ENCODE data around the gene HBD. TPM values are rescaled to one million over a fixed set of nuclear protein-coding genes. Genes with fewer than 3 reads are reported as not detected.

The HBD gene
- total RNA-seq, 4 donors from 2014 or later: 5.4 TPM; not detected in 3

- no peaks in the 10 kb centered on the region for H3K4me1 ChIP-seq
- 73 to 85% methylated on average over 6 of the region's 6 CpGs for WGBS, 2 donors
- DNase-seq (ENCODE audit: low spot score in 2 of 2): no peak
- H3K27me3 ChIP-seq: no peaks in the 10 kb centered on the region
- H3K4me3 ChIP-seq: no peak overlapping the region
- H3K27ac ChIP-seq: no peak overlapping the region
- TF ChIP-seq EP300 (IDR thresholded peaks at IDR 0.05) (no peak), POLR2A (IDR thresholded peaks at IDR 0.05) (no peak), CTCF (IDR thresholded peaks at IDR 0.05) (no peak)
- H3K9me3 ChIP-seq: no peaks in the 10 kb centered on the region
- no peaks in the 10 kb centered on the region for H3K36me3 ChIP-seq
Measured at GRCh38 chr11:5224538-5225479, 9.5 kb downstream of the HBD start.

- 57 to 63% methylated on average over 1 of the region's 1 CpG for WGBS, 2 donors
Measured at GRCh38 chr11:5223686-5224085, 10.6 kb downstream of the HBD start.

GRCh38 chr11:5223146-5223545, 11.1 kb downstream of the HBD start:
- H3K4me3 ChIP-seq: no peak overlapping the region

More at GRCh38 chr11:5223686-5224085, 10.6 kb downstream of the HBD start:
- H3K27me3 ChIP-seq: no peaks in the 10 kb centered on the region
- no peak overlapping the region for H3K4me3 ChIP-seq
- no peak overlapping the region for H3K27ac ChIP-seq
- TF ChIP-seq CTCF (IDR thresholded peaks at IDR 0.05) (no peak), EP300 (IDR thresholded peaks at IDR 0.05) (no peak), POLR2A (IDR thresholded peaks at IDR 0.05) (no peak)
- H3K9me3 ChIP-seq: no peaks in the 10 kb centered on the region
- H3K4me1 ChIP-seq: no peaks in the 10 kb centered on the region
- DNase-seq (ENCODE audit: low spot score in 2 of 2): no peak
- H3K36me3 ChIP-seq: no peaks in the 10 kb centered on the region

GRCh38 chr11:5210376-5210885, 23.9 kb downstream of the HBD start:
- H3K4me1 ChIP-seq: no peaks in the 10 kb centered on the region
- H3K4me3 ChIP-seq: no peak overlapping the region
- TF ChIP-seq POLR2A (IDR thresholded peaks at IDR 0.05) (no peak), CTCF (IDR thresholded peaks at IDR 0.05) (no peak), EP300 (IDR thresholded peaks at IDR 0.05) (no peak)
- H3K36me3 ChIP-seq: no peaks in the 10 kb centered on the region
- H3K27me3 ChIP-seq: no peaks in the 10 kb centered on the region
- DNase-seq (ENCODE audit: low spot score in 2 of 2): no peak
- WGBS, 2 donors: 66 to 69% methylated on average over 7 of the region's 7 CpGs
- no peak overlapping the region for H3K27ac ChIP-seq
- H3K9me3 ChIP-seq: no peaks in the 10 kb centered on the region

More at GRCh38 chr11:5223146-5223545, 11.1 kb downstream of the HBD start:
- no peak for DNase-seq (ENCODE audit: low spot score in 2 of 2)
- H3K36me3 ChIP-seq: no peaks in the 10 kb centered on the region
- TF ChIP-seq POLR2A (IDR thresholded peaks at IDR 0.05) (no peak), EP300 (IDR thresholded peaks at IDR 0.05) (no peak), CTCF (IDR thresholded peaks at IDR 0.05) (no peak)
- H3K9me3 ChIP-seq: no peaks in the 10 kb centered on the region
- no peaks in the 10 kb centered on the region for H3K4me1 ChIP-seq
- no peak overlapping the region for H3K27ac ChIP-seq
- WGBS, 2 donors: 84 to 89% methylated on average over 6 of the region's 6 CpGs
- H3K27me3 ChIP-seq: no peaks in the 10 kb centered on the region

- Histone ChIP-seq H3K4me1 (no peaks in the 10 kb centered on the region), H3K9me3 (no peaks in the 10 kb centered on the region), H3K4me3 (no peak overlapping the region), H3K36me3 (no peaks in the 10 kb centered on the region), H3K27ac (no peak overlapping the region), H3K27me3 (no peaks in the 10 kb centered on the region)
- 31 to 32% methylated on average over 1 of the region's 1 CpG for WGBS, 2 donors
- DNase-seq (ENCODE audit: low spot score in 2 of 2): no peak
- peak in 4 of 5 experiments; percentile 6 to 21 (median 16) for TF ChIP-seq CTCF (IDR thresholded peaks at IDR 0.05)
- TF ChIP-seq EP300 (IDR thresholded peaks at IDR 0.05): no peak
- TF ChIP-seq POLR2A (IDR thresholded peaks at IDR 0.05): no peak
Measured at GRCh38 chr11:5204787-5205186, 29.5 kb downstream of the HBD start.

Measured in tibial nerve (tissue), 4 donors.